Measurements from ENCODE around the gene RHBDL1.

GRCh38 chr16:658679-659571 is 16.5 kb upstream of the RHBDL1 start:
- TF ChIP-seq EZH2 (IDR thresholded peaks at IDR 0.05; ENCODE audit: low read depth, unreplicated experiment): no peak
- TF ChIP-seq POLR2AphosphoS5 (IDR thresholded peaks at IDR 0.05; ENCODE audit: low read depth): no peak
- TF ChIP-seq CTCF (conservative IDR thresholded peaks at IDR 0.05; ENCODE audit: low read depth in 2 of 2): peak in 1 of 2 experiments; percentile 28; a peak in 1 of 4 replicates
- TF ChIP-seq REST (IDR thresholded peaks at IDR 0.05; ENCODE audit: unreplicated experiment): no peak
- no peak for TF ChIP-seq EZH2phosphoT487 (IDR thresholded peaks at IDR 0.05; ENCODE audit: unreplicated experiment)
- no peak for TF ChIP-seq JUNB (IDR thresholded peaks at IDR 0.05; ENCODE audit: unreplicated experiment)
